CD4-positive, alpha-beta T cell treated with Interleukin-1 beta for 1 hour (primary cell): ENCODE measurements around the gene SLC9A3.

Source experiments
- DNase-seq, 2 donors: peaks; one replicate each; pipeline ENCODE4 v3.0.0-alpha.2; 2020 to 2022

Gene SLC9A3

DNA sequence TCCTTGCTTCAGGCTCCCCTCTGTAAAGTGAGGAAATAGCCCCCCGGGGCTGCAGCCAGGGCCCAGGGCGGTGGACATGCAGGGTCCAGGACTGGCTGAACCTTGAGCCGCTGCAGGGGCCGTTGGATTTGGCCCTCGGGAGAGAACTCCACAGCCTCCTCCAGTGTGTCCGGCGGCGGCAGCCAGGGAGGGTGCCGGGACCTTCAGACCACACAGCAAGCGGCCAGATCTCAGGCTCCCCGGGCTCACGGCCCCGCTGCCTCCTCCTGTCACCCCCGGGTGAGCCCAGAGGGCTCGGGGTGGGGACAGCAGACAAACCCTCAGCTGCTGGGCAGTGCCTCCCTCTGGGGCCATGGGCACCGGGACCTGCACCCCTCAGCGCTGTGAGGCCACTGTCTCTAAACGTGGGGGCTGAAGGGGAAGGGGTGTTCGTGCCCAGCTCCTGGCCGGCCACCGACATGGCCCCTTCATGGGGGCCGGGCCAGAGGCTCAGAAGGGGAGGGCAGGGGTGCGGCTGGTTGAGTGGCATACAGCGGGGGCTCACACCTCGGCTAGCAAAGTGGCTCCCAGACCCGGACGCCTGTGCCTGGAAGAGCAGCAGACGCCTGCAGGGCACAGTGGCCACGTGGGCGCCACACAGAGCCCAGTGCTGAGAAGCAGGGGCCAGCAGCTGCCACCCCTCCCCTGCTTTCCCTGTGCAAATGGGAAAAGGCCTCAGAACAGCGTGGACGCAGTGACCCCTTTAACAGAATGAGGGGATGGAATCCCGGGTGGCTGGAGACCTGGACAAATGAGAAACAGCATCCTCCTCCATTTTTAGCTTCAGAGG is 19.7 kb downstream of the SLC9A3 start:
- no peak for DNase-seq

- DNase-seq = no peak
These were observed 21.7 kb downstream of the SLC9A3 start for GRCh38 chr5:502325-503079.

- no peak for DNase-seq
These were observed 22.4 kb downstream of the SLC9A3 start for GRCh38 chr5:501831-502184.

GRCh38 chr5:501105-501830 is 23.0 kb downstream of the SLC9A3 start:
- DNase-seq = no peak

DNA sequence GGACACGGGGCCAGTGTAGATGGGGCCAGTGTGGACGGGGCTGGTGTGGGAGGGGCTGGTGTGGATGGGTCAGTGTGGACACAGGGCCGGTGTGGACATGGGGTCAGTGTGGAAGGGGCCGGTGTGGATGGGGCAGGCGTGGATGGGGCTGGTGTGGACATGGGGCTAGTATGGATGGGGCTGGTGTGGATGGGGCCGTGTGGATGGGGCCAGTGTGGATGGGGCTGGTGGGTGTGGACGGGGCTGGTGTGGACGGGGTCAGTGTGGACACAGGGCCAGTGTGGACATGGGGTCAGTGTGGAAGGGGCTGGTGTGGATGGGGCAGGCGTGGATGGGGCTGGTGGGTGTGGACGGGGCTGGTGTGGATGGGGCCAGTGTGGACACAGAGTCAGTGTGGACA is 23.8 kb downstream of the SLC9A3 start:
- no peak for DNase-seq

- DNase-seq = no peak
These were observed 24.7 kb downstream of the SLC9A3 start for GRCh38 chr5:499233-500209.

GRCh38 chr5:497871-498509 is 26.3 kb downstream of the SLC9A3 start:
- no peak for DNase-seq

GRCh38 chr5:497090-497700 is 27.1 kb downstream of the SLC9A3 start:
- no peak for DNase-seq

DNA sequence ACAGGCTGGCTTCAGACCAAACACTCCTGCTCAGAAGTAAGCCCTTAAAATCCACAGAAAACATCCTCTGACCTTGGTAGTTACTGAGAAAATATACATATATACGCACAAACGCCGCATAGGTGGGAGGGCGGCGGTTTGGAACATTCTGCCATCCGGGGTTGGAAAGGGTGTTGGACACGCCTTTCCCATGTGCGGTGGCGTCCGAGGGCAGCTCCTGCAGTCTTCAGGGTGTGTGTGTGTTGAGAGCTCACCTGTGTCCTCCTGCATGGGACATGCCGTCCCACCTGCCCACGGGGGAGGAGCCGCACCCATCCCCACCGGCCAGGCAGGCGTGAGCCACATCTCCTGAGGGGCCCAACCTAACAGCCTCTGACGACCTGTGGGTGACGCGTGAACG is 28.2 kb downstream of the SLC9A3 start:
- no peak for DNase-seq

DNA sequence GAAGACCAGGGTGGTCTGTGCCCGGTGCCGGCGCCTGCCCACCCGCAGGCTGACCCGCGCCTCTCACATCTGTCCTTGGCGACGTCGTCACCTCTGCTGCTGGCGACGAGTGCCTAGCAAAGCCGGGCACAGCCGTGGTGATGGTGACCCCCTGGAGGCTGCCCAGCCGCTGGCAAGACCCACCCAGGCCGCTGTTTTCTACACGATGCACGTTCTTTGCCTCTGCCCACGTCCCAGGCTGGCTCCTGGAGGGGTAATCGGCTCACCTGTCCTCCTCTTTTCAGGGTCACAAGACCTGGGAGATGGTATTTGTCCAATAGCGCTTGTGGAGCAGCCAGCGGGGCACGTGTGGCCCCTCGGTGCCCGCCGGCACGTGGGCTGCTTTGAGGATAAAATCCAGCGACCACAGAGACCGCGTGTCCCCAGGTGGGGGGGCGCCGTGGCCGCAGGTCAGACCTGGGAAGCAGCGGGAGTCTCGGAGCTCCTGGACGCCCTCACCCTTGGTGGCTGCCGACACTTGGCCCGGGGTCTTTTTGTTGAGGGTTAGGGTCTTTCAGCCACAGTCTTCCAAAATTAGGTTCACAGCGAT is 29.5 kb downstream of the SLC9A3 start:
- no peak for DNase-seq

DNA sequence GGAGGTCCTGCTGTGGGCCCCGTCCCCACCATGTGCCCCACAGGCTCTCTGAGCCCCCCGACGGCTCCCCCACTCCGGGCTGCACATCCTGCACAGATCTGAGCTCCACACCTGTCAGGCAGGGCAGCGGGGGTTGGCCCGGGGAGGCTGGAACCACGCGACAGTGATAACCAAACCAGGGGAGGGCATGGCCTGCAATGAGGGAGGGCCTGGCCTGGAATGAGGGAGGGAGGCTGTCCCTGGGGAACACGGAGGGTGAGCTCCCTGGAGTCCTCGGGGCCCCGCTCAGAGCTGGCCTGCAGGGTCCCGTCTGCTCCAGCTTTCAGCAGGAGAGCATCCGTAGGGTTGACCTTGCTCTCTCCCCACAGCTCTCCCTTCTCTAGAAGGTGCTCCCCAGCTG is 30.5 kb downstream of the SLC9A3 start:
- DNase-seq = no peak

- no peak for DNase-seq
These were observed 31.0 kb downstream of the SLC9A3 start for GRCh38 chr5:493119-493701.

DNA sequence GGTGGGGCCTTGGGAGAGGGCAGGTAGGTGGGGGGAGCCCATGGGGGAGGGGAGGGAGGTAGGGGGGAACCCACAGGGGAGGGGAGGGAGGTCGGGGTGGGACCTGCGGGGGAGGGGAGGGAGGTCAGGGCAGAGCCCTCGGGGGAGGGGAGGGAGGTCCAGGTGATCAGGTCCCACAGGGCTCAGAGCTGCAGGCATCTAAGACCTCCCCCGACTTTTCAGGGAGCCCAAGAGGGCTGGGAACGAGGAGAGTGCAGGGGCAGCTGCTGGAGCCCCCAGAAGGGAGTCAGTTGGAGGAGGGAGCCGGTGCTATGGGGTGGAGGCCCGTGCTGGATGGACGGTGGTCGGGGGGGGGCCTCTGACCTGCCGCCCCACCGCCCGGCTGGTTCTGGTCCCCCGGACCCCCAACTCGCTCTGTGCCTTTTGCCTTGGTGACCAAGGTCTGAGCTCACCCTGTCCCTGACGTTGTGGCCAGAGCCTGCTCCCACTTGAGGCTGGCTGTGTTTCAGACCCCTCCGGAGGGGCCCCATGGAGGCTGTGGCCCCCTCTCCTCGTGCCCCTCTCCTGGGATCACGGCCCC is 31.8 kb downstream of the SLC9A3 start:
- DNase-seq = no peak

- no peak for DNase-seq
These were observed 32.4 kb downstream of the SLC9A3 start for GRCh38 chr5:491856-492155.

- DNase-seq = no peak
These were observed 33.0 kb downstream of the SLC9A3 start for GRCh38 chr5:491119-491855.

DNA sequence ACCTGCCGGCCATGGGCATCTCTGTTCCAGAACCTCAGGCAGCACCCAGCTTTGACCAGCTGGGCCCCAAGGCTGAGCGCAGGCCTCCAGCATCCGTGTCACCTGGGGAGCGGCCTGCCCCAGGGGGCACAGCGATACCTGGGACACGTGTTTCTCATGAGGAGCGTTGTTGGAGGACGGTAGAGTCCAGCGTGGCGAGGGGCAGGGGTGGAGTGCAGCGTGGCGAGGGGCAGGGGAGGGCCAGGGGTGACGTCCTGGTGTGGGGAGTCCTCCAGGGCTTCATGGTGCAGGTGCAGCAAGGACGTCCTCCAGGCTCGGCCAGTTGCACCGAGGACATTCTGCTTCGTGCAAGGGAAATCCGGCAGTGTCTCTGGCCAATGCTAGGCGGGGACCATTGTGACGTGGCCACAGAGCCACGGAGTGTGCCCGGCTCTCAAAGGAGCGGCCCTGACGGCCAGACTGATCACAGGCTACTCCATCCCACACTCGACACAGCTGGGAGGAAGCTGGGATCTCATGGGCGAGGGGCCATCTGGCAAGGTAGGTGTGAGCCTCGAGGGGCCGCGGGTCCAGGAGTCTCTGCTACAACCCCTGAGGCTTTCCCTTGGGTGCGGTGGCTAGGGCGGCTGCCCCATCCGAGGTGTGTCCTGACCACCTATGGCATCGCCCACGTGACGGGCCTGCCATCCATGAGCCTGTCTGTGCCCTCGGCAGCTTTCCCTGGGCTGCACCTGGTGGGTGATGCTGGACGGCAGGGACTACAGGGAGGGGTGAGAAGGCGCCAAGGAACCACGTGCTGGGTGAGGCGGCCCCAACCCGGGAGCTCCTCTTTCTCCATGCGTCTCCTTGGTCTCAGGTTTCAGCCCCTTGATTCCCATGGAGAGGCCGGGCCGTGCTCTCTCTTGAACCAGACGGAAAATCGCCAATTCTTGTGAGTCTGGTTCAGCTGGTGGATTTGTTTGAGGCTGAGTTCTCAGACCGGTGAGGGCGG is 33.8 kb downstream of the SLC9A3 start:
- no peak for DNase-seq

- DNase-seq = no peak
These were observed 34.6 kb downstream of the SLC9A3 start for GRCh38 chr5:489689-490080.
